ENCODE measurements around the gene LRRC56. TPM values are rescaled to one million over a fixed set of nuclear protein-coding genes. Genes with fewer than 3 reads are reported as not detected.

LRRC56 gene
- total RNA-seq, 2 donors from 2014 or later, result 1.9 to 9.1 TPM

DNA sequence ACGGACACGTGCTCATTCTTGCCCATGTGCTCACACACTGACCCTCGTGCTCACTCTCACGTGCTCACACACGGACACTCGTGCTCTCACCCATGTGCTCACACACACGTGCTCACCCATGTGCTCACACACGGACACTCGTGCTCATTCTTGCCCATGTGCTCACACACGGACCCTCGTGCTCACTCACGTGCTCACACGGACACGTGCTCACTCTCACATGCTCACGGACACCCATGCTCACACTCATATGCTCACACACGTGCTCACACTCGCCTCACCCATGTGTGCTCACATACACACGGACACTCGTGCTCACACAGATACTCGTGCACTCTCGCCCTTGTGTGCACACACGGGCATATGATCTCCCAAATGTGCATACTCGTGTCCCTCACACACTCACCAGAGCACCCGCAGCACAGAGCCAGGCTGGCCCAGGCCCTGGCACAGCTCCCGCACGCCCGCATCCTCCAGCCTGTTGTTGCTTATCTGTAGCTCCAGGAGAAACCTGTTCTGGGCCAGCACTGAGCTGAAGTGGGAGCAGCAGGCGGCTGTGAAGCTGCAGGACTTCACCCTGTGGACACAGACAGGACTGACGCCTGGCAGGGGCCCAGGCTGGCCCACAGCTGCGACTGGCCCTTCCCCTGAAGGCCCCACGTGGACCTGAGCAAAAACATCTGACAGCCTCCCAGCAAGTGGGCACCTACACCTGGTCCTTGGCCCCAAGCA lies 39.6 kb upstream of the LRRC56 start:
- H3K27ac ChIP-seq, result no peak overlapping the region
- TF ChIP-seq POLR2A (IDR thresholded peaks at IDR 0.05), result no peak
- TF ChIP-seq, protein P1, sequence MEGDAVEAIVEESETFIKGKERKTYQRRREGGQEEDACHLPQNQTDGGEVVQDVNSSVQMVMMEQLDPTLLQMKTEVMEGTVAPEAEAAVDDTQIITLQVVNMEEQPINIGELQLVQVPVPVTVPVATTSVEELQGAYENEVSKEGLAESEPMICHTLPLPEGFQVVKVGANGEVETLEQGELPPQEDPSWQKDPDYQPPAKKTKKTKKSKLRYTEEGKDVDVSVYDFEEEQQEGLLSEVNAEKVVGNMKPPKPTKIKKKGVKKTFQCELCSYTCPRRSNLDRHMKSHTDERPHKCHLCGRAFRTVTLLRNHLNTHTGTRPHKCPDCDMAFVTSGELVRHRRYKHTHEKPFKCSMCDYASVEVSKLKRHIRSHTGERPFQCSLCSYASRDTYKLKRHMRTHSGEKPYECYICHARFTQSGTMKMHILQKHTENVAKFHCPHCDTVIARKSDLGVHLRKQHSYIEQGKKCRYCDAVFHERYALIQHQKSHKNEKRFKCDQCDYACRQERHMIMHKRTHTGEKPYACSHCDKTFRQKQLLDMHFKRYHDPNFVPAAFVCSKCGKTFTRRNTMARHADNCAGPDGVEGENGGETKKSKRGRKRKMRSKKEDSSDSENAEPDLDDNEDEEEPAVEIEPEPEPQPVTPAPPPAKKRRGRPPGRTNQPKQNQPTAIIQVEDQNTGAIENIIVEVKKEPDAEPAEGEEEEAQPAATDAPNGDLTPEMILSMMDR (IDR thresholded peaks at IDR 0.05), result no peak
- TF ChIP-seq POLR2AphosphoS5 (IDR thresholded peaks at IDR 0.05), result no peak
- H3K9me3 ChIP-seq, result no peaks in the 10 kb centered on the region
- intact Hi-C loops (cut with DNase I), result no loop called here
- no peaks in the 10 kb centered on the region for H3K4me1 ChIP-seq (replicated peaks)
- no peak for DNase-seq (ENCODE audit: low spot score)
- H3K27me3 ChIP-seq (replicated peaks; ENCODE audit: insufficient read depth), result no peaks in the 10 kb centered on the region
- peaks cover 17 to 47% of the 10 kb centered on the region in 2 donors for H3K36me3 ChIP-seq
- 98% methylated on average over 28 of the region's 31 CpGs for WGBS
- no peak overlapping the region for H3K4me3 ChIP-seq

DNA sequence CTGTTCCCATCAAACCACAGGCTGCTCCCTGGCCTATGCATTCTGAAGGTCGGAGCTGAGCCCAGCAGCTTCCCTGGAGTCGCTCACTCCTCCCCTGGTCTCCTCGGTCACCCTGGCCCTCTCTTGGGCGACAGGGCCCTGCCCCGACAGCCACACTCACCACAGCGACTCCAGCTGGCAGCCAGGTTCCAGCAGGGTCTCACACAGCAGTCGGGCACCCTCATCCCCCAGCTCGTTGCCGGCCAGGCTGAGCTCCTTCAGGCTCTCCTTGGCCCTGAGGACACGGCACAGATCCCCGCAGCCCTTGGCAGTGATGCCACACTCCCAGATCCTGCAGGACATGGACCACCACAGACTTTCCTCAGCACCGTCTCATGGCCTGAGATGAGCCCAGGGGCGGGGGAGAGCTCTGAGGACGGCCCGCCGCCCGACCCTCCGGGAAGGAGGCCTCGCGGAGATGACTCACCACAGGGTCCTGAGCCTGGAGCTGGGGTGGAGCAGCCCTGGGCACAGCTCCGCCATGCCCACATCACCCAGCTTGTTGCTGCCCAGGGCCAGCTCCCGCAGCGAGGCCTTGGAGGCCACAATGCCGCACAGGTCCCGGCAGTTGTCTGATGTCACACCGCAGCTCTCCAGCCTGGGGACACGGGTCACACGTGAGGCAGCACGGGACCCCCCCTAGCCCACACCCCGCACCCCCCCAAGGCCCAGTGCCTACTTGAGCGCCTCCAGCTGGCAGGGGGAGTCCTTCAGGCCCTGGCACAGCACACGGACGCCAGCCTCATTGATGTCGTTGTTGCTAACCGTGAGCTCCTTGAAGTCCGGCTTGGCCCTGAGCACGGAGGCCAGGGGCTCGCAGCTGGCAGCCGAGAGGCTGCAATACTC lies 38.8 kb upstream of the LRRC56 start:
- intact Hi-C loops (cut with DNase I), result no loop called here
- WGBS, result 94% methylated on average over 38 of the region's 39 CpGs
- no peak overlapping the region for H3K27ac ChIP-seq
- H3K4me1 ChIP-seq (replicated peaks), result no peaks in the 10 kb centered on the region
- H3K9me3 ChIP-seq, result no peaks in the 10 kb centered on the region
- H3K4me3 ChIP-seq, result no peak overlapping the region
- no peaks in the 10 kb centered on the region for H3K27me3 ChIP-seq (replicated peaks; ENCODE audit: insufficient read depth)
- TF ChIP-seq POLR2AphosphoS5 (IDR thresholded peaks at IDR 0.05) (no peak), POLR2A (IDR thresholded peaks at IDR 0.05) (no peak)
- TF ChIP-seq, protein P1 (IDR thresholded peaks at IDR 0.05), result no peak
- H3K36me3 ChIP-seq, result peaks cover 17 to 47% of the 10 kb centered on the region in 2 donors
- no peak for DNase-seq (ENCODE audit: low spot score)

DNA sequence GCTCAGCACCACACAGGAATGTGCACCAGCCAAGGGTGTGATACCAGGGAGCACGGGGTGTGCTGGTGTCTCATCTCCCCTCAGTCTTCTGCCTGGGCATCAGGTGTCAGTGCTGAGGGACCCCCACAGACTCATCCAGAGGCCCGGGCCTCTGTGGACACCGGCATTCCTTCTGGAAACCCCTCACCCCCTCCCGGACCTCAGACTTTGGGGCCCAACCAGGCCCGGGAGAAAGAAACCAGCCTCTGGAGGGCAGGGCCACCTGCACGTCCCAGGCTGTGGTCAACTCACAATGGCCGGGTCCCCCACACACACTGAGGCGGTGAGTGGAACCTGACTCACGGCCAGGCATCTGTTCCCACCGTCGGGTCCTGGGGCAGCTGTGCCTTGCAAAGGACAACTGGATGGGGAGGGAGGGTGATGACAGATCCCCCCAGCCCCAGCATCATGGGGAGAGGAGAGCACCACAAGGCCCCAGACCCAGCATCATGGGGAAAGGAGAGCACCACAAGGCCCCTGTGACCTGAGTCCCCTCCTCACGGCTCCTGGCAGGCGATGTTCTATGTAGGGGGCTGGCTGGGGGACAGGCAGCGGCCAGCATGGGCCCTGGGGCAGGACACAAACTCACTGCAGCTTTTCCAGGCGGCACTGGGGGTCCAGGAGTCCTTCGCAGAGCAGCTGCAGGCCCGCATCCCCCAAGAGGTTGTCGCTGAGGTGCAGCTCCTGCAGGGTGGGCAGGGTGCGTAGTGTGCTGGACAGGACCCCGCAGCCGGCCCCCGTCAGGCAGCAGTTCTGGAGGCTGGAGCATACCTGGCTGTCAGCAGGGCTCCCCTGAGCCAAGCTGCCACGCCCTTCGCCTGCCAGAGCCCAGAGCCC lies 37.9 kb upstream of the LRRC56 start:
- no peaks in the 10 kb centered on the region for H3K27me3 ChIP-seq (replicated peaks; ENCODE audit: insufficient read depth)
- no peaks in the 10 kb centered on the region for H3K4me1 ChIP-seq (replicated peaks)
- H3K27ac ChIP-seq, result no peak overlapping the region
- intact Hi-C loops (cut with DNase I), result loop anchor here (10.0 kb wide), 1 partner anchor 265 kb away; the partner anchor contains the start of genes PSMD13 and SIRT3
- H3K36me3 ChIP-seq, result peaks cover 17 to 44% of the 10 kb centered on the region in 2 donors
- WGBS, result 92% methylated on average over 24 of the region's 24 CpGs
- TF ChIP-seq POLR2AphosphoS5 (IDR thresholded peaks at IDR 0.05) (no peak), POLR2A (IDR thresholded peaks at IDR 0.05) (no peak)
- TF ChIP-seq, protein P1 (IDR thresholded peaks at IDR 0.05), result no peak
- no peak for DNase-seq (ENCODE audit: low spot score)
- H3K9me3 ChIP-seq, result no peaks in the 10 kb centered on the region
- H3K4me3 ChIP-seq, result no peak overlapping the region

DNA sequence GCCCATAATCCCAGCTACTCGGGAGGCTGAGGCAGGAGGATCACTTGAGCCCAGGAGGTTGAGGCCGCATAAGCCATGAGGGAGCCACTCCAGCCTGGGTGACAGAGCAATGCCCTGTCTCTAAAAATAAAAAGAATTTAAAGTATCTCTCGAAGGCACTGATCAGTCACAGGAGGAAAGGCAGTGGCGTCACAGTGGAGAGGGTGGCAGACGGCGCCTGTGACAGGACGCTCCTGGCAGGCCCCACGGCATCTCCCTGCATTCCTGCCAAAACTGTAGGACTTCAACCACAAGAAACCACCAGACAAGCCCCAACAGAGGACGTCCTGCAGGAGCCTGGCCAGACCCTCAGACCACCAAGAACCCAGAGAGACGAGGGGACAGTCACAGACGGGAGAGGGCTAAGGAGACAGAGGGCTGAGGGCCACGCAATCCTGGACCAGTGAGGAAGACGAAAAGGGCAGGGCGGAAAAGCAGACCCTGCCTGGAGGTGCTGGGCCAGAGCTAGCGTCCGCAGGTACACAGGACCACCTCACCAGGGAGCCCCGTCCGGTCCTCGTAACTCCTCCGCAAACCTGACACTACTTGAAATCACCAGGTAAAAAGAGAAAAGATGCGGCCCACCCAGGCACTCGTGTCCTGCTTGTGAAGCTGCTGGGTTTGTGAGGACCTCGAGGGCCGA lies 36.2 kb upstream of the LRRC56 start:
- intact Hi-C loops (cut with DNase I), result loop anchor here (10.0 kb wide), 1 partner anchor 266 kb away; the partner anchor contains the start of genes PSMD13 and SIRT3
- TF ChIP-seq POLR2AphosphoS5 (IDR thresholded peaks at IDR 0.05) (no peak), POLR2A (IDR thresholded peaks at IDR 0.05) (no peak)
- TF ChIP-seq, protein P1 (IDR thresholded peaks at IDR 0.05), result no peak
- Histone ChIP-seq H3K9me3 (no peaks in the 10 kb centered on the region), H3K27me3 (replicated peaks; ENCODE audit: insufficient read depth) (no peaks in the 10 kb centered on the region), H3K36me3 (peaks cover 17 to 38% of the 10 kb centered on the region in 2 donors), H3K4me1 (replicated peaks) (peaks cover 8% of the 10 kb centered on the region), H3K27ac (no peak overlapping the region), H3K4me3 (no peak overlapping the region)
- 87% methylated on average over 24 of the region's 24 CpGs for WGBS
- no peak for DNase-seq (ENCODE audit: low spot score)
